ENCODE results near the gene PIP5K1B. TPM values are rescaled to one million over a fixed set of nuclear protein-coding genes. Genes with fewer than 3 reads are reported as not detected.

Gene PIP5K1B
- total and polyA plus RNA-seq, 2 of the 13 experiments (the other 11 are each of a cell fraction or from before 2014, with no cell fraction given) = 15.8 to 17.5 TPM

DNA sequence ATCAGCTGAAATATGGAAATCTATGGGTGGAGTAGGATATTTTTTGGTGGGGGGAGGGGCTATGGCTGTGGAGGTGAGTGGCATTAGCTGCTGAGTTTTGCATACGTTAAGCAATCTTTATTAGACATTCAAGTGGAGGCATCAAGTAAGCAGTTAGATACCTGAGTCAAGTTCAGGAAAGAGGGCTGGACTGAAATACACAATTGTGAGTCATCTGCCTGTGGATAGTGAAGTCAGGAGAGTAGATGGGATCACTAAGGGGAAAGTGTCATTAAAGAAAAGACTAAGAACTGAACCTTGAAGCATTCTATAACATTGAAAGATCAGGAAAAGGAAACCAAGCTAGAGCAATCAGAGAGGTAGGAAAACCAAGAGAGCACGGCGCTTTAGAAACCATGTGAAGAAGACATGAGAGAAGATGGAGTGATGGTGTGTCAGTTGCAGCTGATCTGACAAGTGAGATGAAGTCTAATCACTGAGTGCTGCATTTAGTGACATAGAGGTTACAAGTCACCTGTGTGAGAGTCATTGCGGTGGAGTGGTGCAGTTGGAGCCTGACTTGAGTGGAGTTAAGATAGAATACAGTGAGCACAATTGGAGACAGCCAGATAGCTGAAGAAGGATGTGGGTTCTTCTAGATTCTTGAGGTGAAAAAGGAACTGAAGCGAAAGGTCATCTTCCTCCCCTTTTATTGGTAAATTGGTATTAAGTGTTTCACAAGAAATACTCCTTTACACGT is 88.7 kb downstream of the PIP5K1B start:
- H3K27me3 ChIP-seq (ENCODE audit: control insufficient read depth in 1 of 2, insufficient read depth in 2 of 2, low read length in 2 of 2) = no peaks in the 10 kb centered on the region
- H3K9me3 ChIP-seq (ENCODE audit: low read length) = no peaks in the 10 kb centered on the region
- peaks cover 10% of the 10 kb centered on the region for H3K79me2 ChIP-seq (ENCODE audit: insufficient read depth, low read length)
- BruUV-seq (replicated peaks) = no TSS peak
- H3K4me2 ChIP-seq (ENCODE audit: low read depth, low read length) = no peak overlapping the region
- TF ChIP-seq FOXK1 (CRISPR knock-in tag; IDR thresholded peaks at IDR 0.05; ENCODE audit: borderline replicate concordance, low read depth) (no peak), ZNF615 (CRISPR knock-in tag; IDR thresholded peaks at IDR 0.05; ENCODE audit: borderline replicate concordance) (no peak), ZNF414 (CRISPR knock-in tag; IDR thresholded peaks at IDR 0.05) (no peak), ZNF709 (CRISPR knock-in tag; IDR thresholded peaks at IDR 0.05) (no peak), ZNF878 (CRISPR knock-in tag; IDR thresholded peaks at IDR 0.05) (no peak), DNMT3B (CRISPR knock-in tag; conservative IDR thresholded peaks at IDR 0.05) (no peak), ZNF550 (CRISPR knock-in tag; IDR thresholded peaks at IDR 0.05; ENCODE audit: borderline replicate concordance) (no peak), ATAD3A (CRISPR knock-in tag; IDR thresholded peaks at IDR 0.05) (no peak), HNRNPH1 (optimal IDR thresholded peaks at IDR 0.05; ENCODE audit: low read depth, low read length) (no peak), SUZ12 (IDR thresholded peaks at IDR 0.05; ENCODE audit: low read depth, low read length) (no peak)
- CTCF ChIA-PET (ENCODE audit: low intra/inter-chr PET ratio, low total read pairs) = no interaction called here
- peaks cover 1 to 2% of the 10 kb centered on the region in 2 experiments; a peak in 2 of 5 replicates for H3K36me3 ChIP-seq (replicated peaks in 1 of 2; ENCODE audit: control insufficient read depth in 1 of 2, insufficient read depth in 2 of 2, low read length in 2 of 2)
- ATAC-seq = no peak
- in situ Hi-C loops (cut with HindIII; ENCODE audit: extremely low pct_ligation_motif_present, low pct_unique_long_range_greater_than_20kb) (no loop called here), intact Hi-C loops (cut with micrococcal nuclease; ENCODE audit: unreplicated experiment) (no loop called here)
- H4K20me1 ChIP-seq (ENCODE audit: insufficient read depth, low read length) = no peaks in the 10 kb centered on the region
- no peak for DNase-seq (ENCODE audit: low spot score)
- no peak overlapping the region for H3K27ac ChIP-seq (ENCODE audit: extremely low read length, insufficient read depth, low read length)
- POLR2A ChIA-PET = no interaction called here
- H3K9ac ChIP-seq (ENCODE audit: insufficient read depth, low read depth, low read length) = no peak overlapping the region
- H3K4me3 ChIP-seq (replicated peaks in 1 of 3; ENCODE audit: insufficient read depth in 1 of 3, low read depth in 2 of 3, low read length in 3 of 3) = no peak overlapping the region
- FAIRE-seq = no peak
- no peak overlapping the region for H2AFZ ChIP-seq (ENCODE audit: low read length)
- H3K4me1 ChIP-seq (ENCODE audit: insufficient read depth, low read length) = no peaks in the 10 kb centered on the region
- WGBS (ENCODE audit: low lambda C conversion rate) = 98% methylated on average over 6 of the region's 6 CpGs
